AG08396 (cell line): Measurements from ENCODE around the gene FBXL13.
A peak's percentile ranks its signal among the peaks of the same experiment; 100 is the strongest.
"Not testable (repeated sequence)": the region's sequence is repeated elsewhere in the genome, so short reads cannot be mapped to it uniquely, and the experiment has no call there.

Experiments used
- DNase-seq: peaks from one replicate; pipeline ENCODE4 v3.0.0; 2012; ENCODE audit warnings: low spot score, mixed read lengths

The FBXL13 gene

DNA sequence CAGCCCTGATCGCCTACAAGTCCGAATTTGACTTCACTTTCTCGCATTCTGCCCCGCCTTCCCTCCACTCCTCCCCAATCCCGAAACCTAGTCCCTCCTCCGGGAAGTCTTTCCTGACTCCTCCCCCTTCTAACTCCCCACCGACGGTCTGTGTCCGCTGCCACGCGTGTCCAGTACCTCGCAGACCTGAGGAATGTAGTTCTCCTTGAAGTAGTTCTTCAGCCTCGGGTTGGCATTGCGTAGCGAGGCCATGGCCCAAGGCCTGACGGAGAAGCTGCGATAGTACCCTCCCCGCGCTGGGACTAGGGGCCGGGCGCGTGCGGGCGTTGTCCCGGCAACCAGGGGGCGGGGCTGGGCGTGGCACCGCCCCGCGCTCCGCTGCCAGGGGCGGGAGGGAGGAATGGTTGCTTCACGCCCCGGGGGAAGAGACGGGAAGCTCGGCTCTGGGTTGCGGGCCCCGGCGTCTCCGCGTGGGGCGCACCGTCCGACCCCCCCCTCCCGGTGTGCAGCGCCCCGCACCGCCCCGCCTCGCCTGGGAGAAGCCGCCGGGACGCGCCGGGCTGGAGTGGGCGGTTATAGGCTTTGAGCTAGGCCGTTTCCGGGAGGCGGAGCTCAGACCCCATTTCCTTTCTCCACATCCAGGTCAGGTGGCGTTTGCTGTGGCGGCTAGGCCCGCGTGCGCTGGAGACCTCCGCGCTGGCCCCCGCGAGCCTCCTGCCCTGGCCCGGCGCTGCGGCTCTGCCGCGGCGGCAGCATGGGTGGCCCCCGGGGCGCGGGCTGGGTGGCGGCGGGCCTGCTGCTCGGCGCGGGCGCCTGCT lies at the start of gene FBXL13, which contains the start of gene ARMC10:
FBXL13 (minus strand) TSS at position 278 of the 818 bp plus-strand sequence.
ARMC10 (plus strand) TSS at position 622 of the 818 bp plus-strand sequence; CDS start at position 755, 133 bp downstream.
- peak; percentile 94 for DNase-seq

DNA sequence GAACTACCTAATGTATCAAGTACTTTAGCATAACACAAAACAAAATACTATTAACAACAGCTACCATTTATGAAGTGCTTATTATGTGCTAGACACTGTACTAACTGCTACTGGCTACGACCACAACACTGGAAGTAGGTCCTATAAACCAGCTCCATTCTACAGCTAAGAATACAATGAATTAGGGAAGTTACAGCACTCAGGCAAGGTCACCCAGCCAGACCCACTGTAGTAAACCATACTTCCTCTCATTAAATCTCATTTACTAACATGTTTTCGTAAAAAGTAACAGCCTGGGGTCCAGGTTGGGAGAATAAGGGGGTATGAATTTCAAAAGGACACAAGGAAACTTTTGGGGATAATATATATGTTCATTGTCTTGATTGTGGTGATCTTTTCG lies 48.9 kb upstream of the FBXL13 start:
- DNase-seq = no peak

DNA sequence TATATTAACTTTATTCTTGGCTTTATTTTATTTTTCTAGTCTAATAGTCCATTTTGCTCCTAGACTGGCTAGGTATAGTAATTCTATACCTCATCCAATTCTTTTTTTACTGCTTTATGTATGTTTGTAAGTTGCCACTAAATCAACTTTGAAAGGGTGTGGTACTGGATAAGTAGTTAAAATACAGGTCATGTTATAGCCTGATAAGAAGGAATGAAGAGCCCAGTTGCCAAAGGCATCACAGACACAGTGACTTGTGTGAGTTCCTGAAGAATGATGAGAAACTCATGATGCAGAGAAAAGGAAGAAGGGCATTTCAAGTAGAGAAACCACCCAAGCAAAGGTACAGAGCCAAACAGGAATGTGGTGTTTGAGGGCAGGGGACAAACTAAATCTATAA lies 47.0 kb upstream of the FBXL13 start:
- no peak for DNase-seq

DNA sequence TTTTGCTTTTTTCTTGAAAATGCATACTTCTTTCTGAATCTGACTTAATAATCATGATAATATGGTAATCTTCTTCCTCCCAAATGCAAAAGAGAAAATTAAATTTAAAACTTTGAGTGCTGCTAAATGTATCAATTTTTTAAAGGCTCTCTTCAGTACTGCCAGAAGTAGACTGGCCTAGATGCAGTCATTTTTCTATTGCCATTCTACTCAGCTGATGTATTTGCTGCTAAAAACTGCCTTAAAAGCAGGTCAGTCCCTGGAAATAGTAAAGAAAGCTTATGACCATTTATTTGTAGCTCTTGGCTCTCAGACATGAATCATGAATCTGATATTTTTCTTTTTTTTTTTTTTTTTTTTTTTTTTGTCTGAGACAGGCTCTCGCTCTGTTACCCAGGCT lies 45.8 kb upstream of the FBXL13 start:
- DNase-seq = no peak

DNA sequence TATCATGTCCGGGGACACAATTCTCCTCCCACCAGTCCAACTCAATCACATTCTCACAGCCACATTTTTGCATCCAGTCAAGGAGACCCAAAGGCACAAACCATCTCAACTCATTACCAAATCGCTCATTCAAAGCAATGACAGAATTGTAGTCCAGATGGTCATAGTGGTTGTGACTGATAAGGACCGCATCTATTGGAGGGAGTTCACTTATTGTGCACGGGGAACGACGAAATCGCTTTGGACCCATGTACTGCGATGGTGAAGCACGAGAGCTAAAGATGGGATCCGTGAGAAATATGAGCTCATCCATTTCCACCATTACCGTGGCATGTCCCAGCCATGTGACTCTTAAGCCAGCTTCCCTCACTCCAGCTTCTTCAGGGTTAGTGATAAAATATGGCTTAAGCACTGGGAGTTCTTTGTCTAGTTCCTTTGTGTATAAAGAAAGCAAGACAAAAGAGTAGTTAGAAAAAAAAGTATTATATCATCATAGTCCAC lies 45.2 kb upstream of the FBXL13 start:
- no peak for DNase-seq

DNA sequence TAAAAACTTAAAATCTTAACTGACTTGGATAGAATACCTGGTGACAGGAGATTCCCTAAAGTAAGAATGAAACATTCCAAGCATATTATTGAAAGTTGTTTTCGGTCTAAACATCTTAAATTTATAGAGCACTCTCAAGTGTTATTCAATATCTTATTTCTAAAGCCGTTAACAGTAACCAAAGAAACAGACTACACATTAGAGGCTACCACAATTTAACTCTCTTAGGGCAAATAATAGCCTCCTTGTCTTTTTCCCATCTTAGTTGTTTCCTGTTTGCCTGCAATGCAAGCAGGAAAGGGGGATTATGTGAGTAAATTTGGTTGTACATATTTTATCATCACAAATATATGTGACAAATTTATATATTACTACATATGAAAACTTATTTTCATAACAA lies 42.9 kb upstream of the FBXL13 start:
- DNase-seq = no peak

DNA sequence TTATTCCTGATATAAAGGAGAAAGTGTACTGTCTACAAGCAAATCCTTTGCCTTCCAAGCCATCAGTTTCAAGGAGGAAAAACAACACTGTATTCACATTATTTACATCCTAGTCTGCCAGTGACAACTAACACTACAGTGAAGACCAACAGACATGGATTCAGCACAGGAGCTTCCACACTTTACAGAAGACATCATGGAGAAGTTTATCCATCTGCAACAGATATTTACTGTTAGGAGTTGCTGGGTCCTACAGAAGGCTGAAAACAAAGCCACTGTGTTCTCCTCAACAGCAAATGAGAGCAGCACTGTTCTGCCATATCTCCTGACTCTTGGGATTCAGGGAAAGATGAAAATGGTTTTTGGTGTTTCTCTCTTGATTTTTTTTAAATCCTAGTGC lies 42.4 kb upstream of the FBXL13 start:
- DNase-seq = no peak

DNA sequence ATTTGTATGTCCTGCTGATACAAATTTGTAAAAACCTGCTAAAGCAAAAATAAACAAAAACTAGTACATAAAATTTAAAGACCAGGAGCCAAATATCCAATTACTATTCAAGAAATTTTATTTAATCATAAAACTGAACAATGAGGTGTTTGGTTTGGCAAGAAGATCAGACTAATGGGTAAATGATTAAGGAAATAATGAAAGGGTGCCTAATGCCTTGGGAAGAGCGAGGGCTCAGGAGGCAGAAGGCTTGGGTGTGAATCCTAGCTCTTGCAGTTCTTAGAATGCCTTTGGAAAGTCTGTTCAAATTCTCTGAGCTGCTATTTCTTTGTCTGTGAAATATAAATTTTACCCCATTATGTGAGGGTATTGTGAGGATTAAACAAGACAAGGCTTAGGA lies 41.9 kb upstream of the FBXL13 start:
- DNase-seq = no peak

DNA sequence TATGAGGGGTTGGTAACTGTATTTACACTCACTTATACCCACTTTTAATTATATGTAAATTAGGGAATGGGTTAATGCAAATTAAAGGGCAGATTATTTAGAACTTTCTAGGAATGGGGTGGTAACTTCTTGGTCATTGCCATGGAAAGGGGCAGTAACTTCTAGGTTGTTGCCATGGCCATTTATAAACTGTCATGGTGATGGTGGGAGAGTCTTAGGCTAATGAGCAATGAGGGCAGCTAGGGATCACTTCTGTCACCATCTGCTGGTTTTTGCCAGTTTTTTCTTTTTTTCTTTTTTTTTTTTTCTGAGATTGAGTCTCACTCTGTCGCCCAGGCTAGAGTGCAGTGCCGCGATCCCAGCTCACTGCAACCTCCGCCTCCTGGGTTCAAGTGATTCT lies 41.2 kb upstream of the FBXL13 start:
- DNase-seq = no peak

DNA sequence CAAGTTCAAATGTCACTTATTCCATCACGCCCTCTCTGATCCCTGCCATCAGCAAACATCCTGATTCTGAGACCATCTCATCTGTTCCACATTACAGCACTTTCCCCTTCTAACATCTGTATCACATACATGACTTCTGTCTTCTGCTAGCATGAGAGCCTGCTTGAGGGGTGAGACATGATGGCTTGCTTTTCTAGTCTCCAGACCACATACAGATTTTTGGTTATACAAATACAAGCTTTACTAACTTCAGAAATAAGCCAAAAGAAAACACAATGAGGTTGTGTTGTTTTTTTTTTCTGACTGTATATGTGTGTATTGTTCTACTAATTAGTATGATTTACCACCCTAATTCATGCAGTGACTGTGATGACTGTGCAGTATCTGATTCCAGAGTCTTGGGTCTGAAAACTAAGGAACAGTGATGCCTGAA lies 40.0 kb upstream of the FBXL13 start:
- no peak for DNase-seq

DNA sequence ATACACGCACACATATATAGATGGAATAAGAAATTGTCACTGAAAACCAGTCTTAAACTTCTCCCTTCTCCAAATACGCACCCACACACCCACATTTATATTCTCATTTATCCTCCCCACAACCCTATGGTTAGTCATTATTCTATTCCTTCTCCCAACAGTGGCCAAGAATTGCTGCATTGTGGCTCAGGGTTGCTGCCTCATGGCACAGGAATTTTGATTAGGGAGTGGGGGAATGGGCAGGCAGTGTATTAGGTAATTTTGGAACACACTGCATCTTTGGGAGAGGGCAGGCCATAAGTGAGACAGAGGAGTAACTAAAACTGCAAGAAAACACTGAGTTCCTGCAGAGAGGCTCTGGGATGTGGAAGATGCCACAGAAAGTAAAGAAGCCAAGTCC lies 38.6 kb upstream of the FBXL13 start:
- peak; percentile 72 for DNase-seq

DNA sequence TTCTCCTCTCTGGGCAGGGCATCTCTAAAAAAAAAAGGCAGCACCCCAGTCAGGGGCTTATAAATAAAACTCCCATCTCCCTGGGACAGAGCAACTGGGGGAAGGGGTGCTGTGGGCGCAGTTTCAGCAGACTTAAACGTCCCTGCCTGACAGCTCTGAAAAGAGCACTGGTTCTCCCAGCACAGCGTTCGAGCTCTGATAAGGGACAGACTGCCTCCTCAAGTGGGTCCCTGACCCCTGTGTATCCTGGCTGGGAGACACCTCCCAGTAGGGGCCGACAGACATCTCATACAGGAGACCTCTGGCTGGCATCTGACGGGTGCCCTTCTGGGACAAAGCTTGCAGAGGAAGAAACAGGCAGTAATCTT lies 32.1 kb upstream of the FBXL13 start:
- not testable (repeated sequence) for DNase-seq

DNA sequence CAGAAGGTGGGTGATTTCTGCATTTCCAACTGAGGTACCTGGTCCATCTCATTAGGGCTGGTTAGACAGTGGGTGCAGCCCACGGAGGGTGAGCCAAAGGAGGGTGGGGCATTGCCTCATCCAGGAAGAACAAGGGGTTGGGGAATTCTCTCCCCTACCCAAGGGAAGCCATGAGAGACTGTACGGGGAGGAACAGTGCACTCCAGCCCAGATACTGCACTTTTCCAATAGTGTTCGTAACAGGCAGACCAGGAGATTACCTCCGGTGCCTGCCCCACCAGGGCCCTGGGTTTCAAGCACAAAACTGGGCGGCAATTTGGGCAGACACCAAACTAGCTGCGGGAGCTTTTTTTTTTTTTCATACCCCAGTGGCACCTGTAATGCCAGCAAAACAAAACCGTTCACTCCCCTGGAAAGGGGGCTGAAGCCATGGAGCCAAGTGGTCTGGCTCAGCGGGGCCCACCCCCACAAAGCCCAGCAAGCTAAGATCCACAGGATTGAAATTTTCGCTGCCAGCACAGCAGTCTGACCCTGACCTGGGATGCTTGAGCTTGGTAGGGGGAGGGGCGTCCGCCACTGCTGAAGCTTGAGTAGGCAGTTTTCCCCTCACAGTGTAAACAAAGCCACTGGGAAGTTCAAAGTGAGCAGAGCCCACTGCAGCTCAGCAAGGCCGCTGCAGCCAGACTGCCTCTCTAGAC lies 31.6 kb upstream of the FBXL13 start:
- no peak for DNase-seq

DNA sequence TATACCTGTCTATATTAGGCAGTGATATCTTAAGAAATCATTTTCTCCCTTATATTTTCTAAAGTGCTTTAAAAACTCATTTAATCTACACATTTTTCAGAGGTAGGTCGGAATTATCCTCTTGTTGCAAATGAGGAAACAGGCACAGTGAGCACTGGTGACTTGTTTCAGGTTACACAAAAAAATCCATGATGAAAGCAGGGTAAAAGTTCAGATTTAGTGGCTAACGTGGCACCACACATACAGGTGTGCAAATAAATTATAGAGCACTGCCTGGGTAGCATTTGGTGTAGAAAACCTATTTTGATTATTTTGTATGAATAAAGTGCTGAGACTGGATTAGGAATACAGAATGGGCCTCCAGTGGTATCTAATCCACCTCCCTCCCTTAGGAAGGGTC lies 26.9 kb upstream of the FBXL13 start:
- no peak for DNase-seq

DNA sequence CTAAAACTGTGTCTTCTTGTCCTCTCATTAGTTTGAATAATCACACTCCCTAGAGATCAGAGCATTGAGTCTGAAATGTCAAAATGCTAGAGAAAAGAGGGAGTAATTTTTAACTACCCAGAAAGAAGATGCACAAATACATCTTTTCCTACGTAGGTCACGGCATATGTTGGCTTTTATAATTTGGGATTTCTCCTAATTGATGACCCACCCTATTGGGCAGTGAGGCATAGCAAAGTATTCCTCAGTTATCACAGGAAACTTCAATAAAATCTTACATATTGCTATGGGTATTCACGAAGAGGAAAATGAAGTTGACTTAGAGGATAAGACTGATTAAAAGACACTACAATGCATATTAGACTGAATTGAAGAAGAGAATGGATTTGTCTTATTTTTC lies 25.8 kb upstream of the FBXL13 start:
- no peak for DNase-seq

DNA sequence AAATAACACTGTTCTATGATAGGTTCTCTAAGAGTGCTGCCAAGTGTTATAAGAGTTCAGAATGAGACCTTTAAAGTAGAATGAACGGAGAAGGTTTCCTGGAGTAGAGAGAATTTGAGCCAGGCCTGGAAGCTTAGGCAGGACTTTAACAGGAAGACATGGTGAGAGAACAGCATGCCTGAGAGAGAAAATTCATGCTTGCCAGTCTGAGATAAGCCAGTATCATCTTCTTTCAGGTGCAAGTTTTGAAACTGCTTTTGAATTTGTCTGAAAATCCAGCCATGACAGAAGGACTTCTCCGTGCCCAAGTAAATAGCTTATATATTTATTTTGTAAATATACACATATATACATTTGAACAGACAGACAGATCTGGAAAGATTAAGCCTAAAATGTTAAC lies 22.4 kb upstream of the FBXL13 start:
- no peak for DNase-seq

DNA sequence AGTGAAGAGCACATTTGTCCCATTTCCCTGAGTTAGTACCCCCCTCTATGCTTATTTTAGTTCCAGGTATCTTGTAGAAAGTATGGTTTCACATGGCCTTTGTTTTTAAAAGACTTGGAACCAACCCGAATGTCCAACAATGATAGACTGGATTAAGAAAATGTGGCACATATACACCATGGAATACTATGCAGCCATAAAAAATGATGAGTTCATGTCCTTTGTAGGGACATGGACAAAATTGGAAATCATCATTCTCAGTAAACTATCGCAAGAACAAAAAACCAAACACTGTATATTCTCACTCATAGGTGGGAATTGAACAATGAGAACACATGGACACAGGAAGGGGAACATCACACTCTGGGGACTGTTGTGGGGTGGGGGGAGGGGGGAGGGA lies 21.0 kb upstream of the FBXL13 start:
- DNase-seq = not testable (repeated sequence)

DNA sequence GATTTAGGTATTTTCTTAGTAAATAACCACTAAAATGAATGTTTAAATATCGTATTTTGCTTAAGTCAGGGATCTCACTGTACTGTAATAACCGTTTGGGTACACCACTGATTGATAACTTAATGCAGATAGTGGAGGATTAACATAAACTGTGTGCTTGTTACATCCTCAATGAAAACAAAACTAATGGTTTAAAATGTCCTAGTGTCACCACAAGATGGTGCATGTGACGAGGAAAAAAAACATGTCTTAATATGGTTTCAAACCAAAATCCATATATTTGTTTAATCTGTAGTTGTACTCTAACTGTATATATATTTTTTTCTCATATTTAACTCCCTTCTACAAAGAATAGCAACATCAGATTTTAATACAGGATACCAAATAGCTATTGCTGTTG lies 19.5 kb upstream of the FBXL13 start:
- no peak for DNase-seq

DNA sequence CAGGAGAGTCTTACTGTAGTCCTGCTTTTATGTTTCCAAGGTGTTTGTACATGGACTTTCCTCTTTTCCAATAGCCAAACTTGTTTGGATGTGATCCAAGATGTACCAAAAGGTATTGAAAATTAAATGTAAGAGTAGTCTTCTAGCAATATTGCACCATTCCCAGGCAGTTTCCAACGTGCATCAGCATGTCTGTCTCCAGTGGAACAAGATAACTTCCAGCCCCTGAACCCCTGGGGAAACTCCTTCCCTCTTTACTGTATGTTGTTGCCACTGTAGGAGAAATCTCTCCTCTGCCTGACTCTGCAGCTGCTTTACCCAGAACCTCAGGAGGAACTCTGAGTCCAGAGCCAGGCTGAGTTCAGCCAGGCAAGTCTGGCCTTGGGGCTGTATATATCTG lies 18.8 kb upstream of the FBXL13 start:
- no peak for DNase-seq

DNA sequence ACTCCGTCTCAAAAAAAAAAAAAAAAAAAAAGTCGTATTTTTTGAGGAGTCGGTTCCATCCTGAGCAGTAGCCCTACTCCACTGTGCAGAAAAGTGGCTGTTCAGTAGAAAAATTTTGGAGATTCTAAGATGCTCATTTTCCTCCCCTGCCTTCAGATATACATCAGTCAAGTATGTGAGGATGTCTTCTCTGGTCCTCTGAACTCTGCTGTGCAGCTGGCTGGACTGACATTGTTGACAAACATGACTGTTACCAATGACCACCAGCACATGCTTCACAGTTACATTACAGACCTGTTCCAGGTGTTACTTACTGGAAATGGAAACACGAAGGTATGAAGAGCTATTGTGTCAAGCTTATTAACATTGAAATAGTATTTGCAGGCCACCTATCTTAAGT lies 17.7 kb upstream of the FBXL13 start:
- DNase-seq = not testable (repeated sequence)

DNA sequence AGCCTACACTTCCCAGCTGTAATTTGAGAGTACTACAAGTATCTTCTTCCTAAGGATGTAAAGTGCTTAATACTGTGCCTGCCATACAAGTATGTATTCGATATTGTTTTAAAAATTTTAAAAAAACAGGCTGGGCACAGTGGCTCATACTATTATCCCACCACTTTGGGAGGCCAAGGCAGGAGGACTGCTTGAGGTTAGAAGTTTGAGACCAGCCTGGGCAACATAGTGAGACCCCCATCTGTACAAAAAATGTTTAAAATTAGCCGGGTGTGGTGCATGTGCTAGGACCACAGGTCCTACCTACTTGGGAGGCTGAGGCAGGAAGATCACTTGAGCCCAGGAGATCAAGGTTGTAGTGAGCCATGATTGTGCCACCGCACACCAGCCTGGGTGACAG lies 8.6 kb upstream of the FBXL13 start:
- no peak for DNase-seq

DNA sequence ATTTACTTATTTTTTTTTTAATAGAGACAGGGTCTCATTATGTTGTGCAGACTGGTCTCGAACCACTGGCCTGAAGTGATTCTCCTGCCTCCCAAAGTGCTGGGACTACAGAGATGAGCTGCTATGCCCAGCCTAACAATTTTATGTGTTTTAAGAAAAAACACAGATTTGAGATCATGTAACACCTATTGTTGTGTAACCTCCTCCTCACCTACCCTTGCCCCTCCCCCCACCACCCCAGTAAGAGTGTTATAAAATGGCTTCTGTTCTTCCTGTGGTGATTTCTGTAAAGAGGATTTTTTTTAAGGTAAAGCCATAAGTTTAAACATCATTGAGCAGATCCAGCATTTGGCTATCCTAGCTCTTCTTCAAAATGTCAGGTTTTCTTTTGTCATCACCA lies 7.9 kb upstream of the FBXL13 start:
- DNase-seq = no peak

DNA sequence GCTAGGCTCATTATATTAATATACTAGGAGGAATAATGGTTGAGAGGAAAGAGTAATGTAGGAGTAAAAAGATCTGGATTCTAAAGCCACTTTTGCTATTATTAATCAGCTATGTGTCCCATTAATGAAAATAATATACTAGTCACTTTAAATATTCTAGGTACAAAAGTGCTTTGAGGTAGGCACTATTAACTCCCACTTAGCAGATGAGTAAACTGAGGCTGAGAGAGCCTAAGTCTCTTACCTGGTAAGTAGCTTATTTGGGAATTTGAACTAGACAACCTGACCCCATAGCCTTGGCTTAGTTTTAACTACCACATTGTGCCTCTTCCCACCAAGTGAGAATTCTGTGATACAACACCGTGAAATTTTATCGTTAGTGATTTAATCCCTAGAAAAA lies 6.3 kb upstream of the FBXL13 start:
- DNase-seq = no peak
